ENCODE data around the gene RPTN.

RPTN gene

GRCh38 chr1:152165286-152166077 is 6.5 kb upstream of the RPTN start:
- H3K4me3 ChIP-seq (ENCODE audit: low read depth, low read length) = no peak overlapping the region
- no peak for TF ChIP-seq CTCF (conservative IDR thresholded peaks at IDR 0.05; ENCODE audit: low read depth, low read length)
- no peak for DNase-seq (ENCODE audit: low read depth)

- no peak overlapping the region for H3K4me3 ChIP-seq (ENCODE audit: low read depth, low read length)
- DNase-seq (ENCODE audit: low read depth) = peak; percentile 56
These were observed 5.6 kb upstream of the RPTN start for GRCh38 chr1:152164517-152165136.

GRCh38 chr1:152162792-152163463 is 3.9 kb upstream of the RPTN start:
- H3K4me3 ChIP-seq (ENCODE audit: low read depth, low read length) = no peak overlapping the region
- TF ChIP-seq CTCF (conservative IDR thresholded peaks at IDR 0.05; ENCODE audit: low read depth, low read length) = no peak
- DNase-seq (ENCODE audit: low read depth) = peak; percentile 98

More at GRCh38 chr1:152164517-152165136, 5.6 kb upstream of the RPTN start:
- no peak for TF ChIP-seq CTCF (conservative IDR thresholded peaks at IDR 0.05; ENCODE audit: low read depth, low read length)

GRCh38 chr1:152160576-152160975 is 1.5 kb upstream of the RPTN start:
- H3K4me3 ChIP-seq (ENCODE audit: low read depth, low read length) = no peak overlapping the region
- DNase-seq (ENCODE audit: low read depth) = no peak
- TF ChIP-seq CTCF (conservative IDR thresholded peaks at IDR 0.05; ENCODE audit: low read depth, low read length) = no peak

GRCh38 chr1:152153996-152154395 is 5.0 kb downstream of the RPTN start:
- no peak overlapping the region for H3K4me3 ChIP-seq (ENCODE audit: low read depth, low read length)
- DNase-seq (ENCODE audit: low read depth) = no peak
- no peak for TF ChIP-seq CTCF (conservative IDR thresholded peaks at IDR 0.05; ENCODE audit: low read depth, low read length)

GRCh38 chr1:152151646-152152045 is 7.4 kb downstream of the RPTN start:
- no peak for TF ChIP-seq CTCF (conservative IDR thresholded peaks at IDR 0.05; ENCODE audit: low read depth, low read length)
- no peak overlapping the region for H3K4me3 ChIP-seq (ENCODE audit: low read depth, low read length)
- DNase-seq (ENCODE audit: low read depth) = no peak
